Karpas-422 (cell line): Measurements from ENCODE around the gene MRPL2. TPM values are rescaled to one million over a fixed set of nuclear protein-coding genes. Genes with fewer than 3 reads are reported as not detected.
"Not testable (repeated sequence)": the region's sequence is repeated elsewhere in the genome, so short reads cannot be mapped to it uniquely, and the experiment has no call there.

Experiments used
- DNase-seq: peaks from one replicate; pipeline ENCODE4 v3.0.0-alpha.2; 2015
- H2AFZ ChIP-seq: fragments of 200-600 bp; sonication (generic); 2 replicates; pipeline ENCODE4 v1.6.1; 2014; ENCODE audit warnings: antibody characterized with exemption, low read length, mixed read lengths
- H3K27ac ChIP-seq: fragments of 200-600 bp; sonication (generic); 2 replicates; pipeline ENCODE4 v1.5.1; 2014; ENCODE audit warnings: mild to moderate bottlenecking, low read length, moderate library complexity
- H3K27me3 ChIP-seq: fragments of 200-600 bp; sonication (generic); 2 replicates; pipeline ENCODE4 v1.6.1; 2014; ENCODE audit warnings: low read length, mixed read lengths
- H3K36me3 ChIP-seq: fragments of 200-600 bp; sonication (generic); 2 replicates; pipeline ENCODE4 v1.6.1; 2014; ENCODE audit warnings: low read length, mixed read lengths; ENCODE audit not compliant: insufficient read depth
- H3K4me1 ChIP-seq: fragments of 200-600 bp; sonication (generic); 2 replicates; pipeline ENCODE4 v1.6.1; 2014; ENCODE audit warnings: mild to moderate bottlenecking, low read length, mixed read lengths
- H3K4me2 ChIP-seq: fragments of 200-600 bp; sonication (generic); 2 replicates; pipeline ENCODE4 v1.6.1; 2014; ENCODE audit warnings: low read length, low read depth, mild to moderate bottlenecking; ENCODE audit not compliant: poor library complexity, severe bottlenecking
- H3K4me3 ChIP-seq: fragments of 200-600 bp; sonication (generic); 2 replicates; pipeline ENCODE4 v1.5.1; 2014; ENCODE audit warnings: mild to moderate bottlenecking, antibody characterized with exemption, low read length, mixed read lengths
- H3K79me2 ChIP-seq: fragments of 200-600 bp; sonication (generic); 2 replicates; pipeline ENCODE4 v1.6.1; 2014; ENCODE audit warnings: mild to moderate bottlenecking, low read length, mixed read lengths
- H3K9ac ChIP-seq: fragments of 200-600 bp; sonication (generic); 2 replicates; pipeline ENCODE4 v1.6.0; 2014; ENCODE audit warnings: low read length
- H3K9me2 ChIP-seq: fragments of 200-600 bp; sonication (generic), shearing (Covaris generic); replicated peaks from 2 replicates; pipeline ENCODE4 v1.6.0; 2014; ENCODE audit warnings: mild to moderate bottlenecking, low read length, moderate library complexity; ENCODE audit not compliant: insufficient read depth
- H3K9me3 ChIP-seq: fragments of 300-700, 200-600 bp; sonication (generic); 2 replicates; pipeline ENCODE4 v1.6.1; 2014; ENCODE audit warnings: low read length, mixed read lengths
- H4K20me1 ChIP-seq: fragments of 200-600 bp; sonication (generic); 2 replicates; pipeline ENCODE4 v1.6.1; 2014; ENCODE audit warnings: mild to moderate bottlenecking, antibody characterized with exemption, low read length, low read depth; ENCODE audit not compliant: insufficient read depth
- total RNA-seq: library from RNA; depleted of rRNA; stranded (reverse); fragments of >200 nt; shearing (Covaris generic); gene quantifications from 2 replicates; pipeline ENCODE4 v1.2.3, GENCODE V29; 2014; ENCODE audit warnings: low replicate concordance

Gene MRPL2
- total RNA-seq, 1 experiment from 2014 or later, result 21.3 TPM

DNA sequence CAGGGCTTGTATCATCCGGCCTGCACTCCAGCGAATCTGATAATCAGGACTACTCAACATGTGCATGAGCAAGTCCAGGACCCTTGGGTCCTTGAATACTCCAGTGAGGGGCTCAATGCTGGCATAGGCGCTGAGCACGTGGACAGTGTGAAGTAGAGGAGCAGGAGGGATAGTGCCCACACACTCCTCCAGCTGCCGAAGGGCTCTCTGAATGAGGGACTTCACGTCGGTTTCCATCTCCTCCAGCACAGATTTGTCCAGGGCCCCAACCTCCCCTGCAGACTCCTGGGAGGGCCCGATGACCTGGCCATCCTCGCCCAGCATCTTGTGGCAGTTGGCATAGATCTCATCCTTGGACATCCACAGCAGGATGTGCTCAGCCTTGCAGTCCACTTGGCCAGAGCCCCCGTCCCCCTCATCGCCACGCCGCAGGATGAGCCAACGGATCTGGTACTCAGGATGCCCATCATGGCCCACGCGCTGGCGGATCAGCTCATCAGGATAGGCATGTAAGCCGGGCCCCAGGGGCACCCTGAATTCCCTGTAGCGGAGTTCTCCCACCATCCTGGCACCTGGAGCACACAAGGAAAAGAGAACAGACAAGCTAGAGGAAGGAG is 6.9 kb downstream of the MRPL2 start:
- Histone ChIP-seq H3K79me2 (peaks cover 21% of the 10 kb centered on the region), H2AFZ (no peak overlapping the region), H4K20me1 (no peaks in the 10 kb centered on the region), H3K9ac (peak overlapping the region; percentile 98), H3K9me2 (no peaks in the 10 kb centered on the region), H3K27ac (no peak overlapping the region; the same call in 1 of the 2 replicates), H3K4me1 (peaks cover 26% of the 10 kb centered on the region), H3K4me2 (peak overlapping the region; percentile 100), H3K36me3 (peaks cover 13% of the 10 kb centered on the region; the same call in 1 of the 2 replicates), H3K27me3 (no peaks in the 10 kb centered on the region), H3K4me3 (peak overlapping the region; percentile 99), H3K9me3 (no peaks in the 10 kb centered on the region)
- DNase-seq, result no peak

DNA sequence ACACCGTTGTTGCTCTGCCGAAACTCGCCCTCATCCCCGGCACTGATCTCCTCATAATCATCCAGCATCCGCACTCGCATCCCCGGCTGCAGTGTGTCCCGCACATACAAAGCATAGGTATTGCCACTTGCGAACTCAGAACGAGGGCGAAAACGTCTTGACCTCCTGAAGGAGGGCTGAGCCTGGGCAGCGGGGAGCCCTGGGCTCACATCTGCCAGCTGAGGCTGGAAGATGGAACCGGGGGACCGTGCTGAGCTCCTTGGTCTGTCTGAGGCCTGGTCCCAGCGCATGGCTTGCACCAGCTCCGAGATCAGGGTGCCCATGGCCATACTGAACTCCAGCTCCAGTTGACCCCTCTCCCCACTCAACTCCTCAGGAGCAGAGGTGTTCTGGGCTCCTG is 8.3 kb downstream of the MRPL2 start:
- no peaks in the 10 kb centered on the region for H3K27me3 ChIP-seq
- H3K4me3 ChIP-seq, result no peak overlapping the region
- H3K9ac ChIP-seq, result no peak overlapping the region
- peaks cover 21% of the 10 kb centered on the region for H3K79me2 ChIP-seq
- H3K27ac ChIP-seq, result no peak overlapping the region
- peaks cover 26% of the 10 kb centered on the region for H3K4me1 ChIP-seq
- H3K4me2 ChIP-seq, result no peak overlapping the region
- H3K9me3 ChIP-seq, result no peaks in the 10 kb centered on the region
- H3K36me3 ChIP-seq, result peaks cover 11% of the 10 kb centered on the region; the same call in 1 of the 2 replicates
- H2AFZ ChIP-seq, result no peak overlapping the region
- no peaks in the 10 kb centered on the region for H3K9me2 ChIP-seq
- H4K20me1 ChIP-seq, result no peaks in the 10 kb centered on the region
- DNase-seq, result no peak

DNA sequence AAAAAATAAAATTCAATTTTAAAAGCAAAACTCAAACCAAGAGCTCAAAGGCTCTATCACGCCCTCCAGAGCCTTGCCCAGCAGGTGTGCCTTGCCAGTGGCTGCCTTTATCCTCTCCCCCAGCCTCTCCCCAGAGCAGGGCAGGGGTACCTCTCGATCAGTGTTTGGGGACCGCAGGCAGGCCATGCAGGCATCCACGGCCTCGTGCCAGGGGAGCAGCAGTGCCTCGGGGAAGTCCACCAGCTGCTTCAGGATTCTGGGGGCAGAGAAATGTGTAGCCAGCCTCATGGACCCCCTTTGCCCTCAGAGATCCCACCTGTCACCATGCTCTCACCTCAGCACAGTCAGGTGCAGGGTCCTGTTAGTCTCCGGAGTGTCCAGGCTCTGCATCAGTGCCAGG is 11.2 kb downstream of the MRPL2 start:
- Histone ChIP-seq H3K36me3 (peaks cover 9% of the 10 kb centered on the region; the same call in 1 of the 2 replicates), H3K4me3 (no peak overlapping the region), H3K27ac (no peak overlapping the region), H3K4me2 (no peak overlapping the region), H3K4me1 (peaks cover 18% of the 10 kb centered on the region), H3K79me2 (peaks cover 16% of the 10 kb centered on the region), H3K9ac (no peak overlapping the region), H4K20me1 (no peaks in the 10 kb centered on the region), H3K9me3 (no peaks in the 10 kb centered on the region), H3K9me2 (no peaks in the 10 kb centered on the region), H3K27me3 (no peaks in the 10 kb centered on the region), H2AFZ (no peak overlapping the region)
- DNase-seq, result no peak

GRCh38 chr6:43045371-43045930 is 13.8 kb downstream of the MRPL2 start:
- no peak overlapping the region for H3K9ac ChIP-seq
- H3K27me3 ChIP-seq, result no peaks in the 10 kb centered on the region
- H3K4me3 ChIP-seq, result no peak overlapping the region
- H3K9me2 ChIP-seq, result no peaks in the 10 kb centered on the region
- H2AFZ ChIP-seq, result no peak overlapping the region
- no peaks in the 10 kb centered on the region for H3K9me3 ChIP-seq
- DNase-seq, result no peak
- H3K79me2 ChIP-seq, result no peaks in the 10 kb centered on the region
- H3K4me2 ChIP-seq, result no peak overlapping the region
- H3K4me1 ChIP-seq, result no peaks in the 10 kb centered on the region
- no peaks in the 10 kb centered on the region for H4K20me1 ChIP-seq
- H3K27ac ChIP-seq, result no peak overlapping the region
- H3K36me3 ChIP-seq, result peaks cover 12% of the 10 kb centered on the region; the same call in 1 of the 2 replicates

- Histone ChIP-seq H4K20me1 (no peaks in the 10 kb centered on the region), H3K4me3 (no peak overlapping the region), H3K4me2 (no peak overlapping the region), H3K79me2 (no peaks in the 10 kb centered on the region), H3K27me3 (no peaks in the 10 kb centered on the region), H3K36me3 (peaks cover 7% of the 10 kb centered on the region; the same call in 1 of the 2 replicates), H3K9me2 (no peaks in the 10 kb centered on the region), H3K9ac (no peak overlapping the region), H2AFZ (no peak overlapping the region), H3K27ac (no peak overlapping the region), H3K4me1 (no peaks in the 10 kb centered on the region), H3K9me3 (no peaks in the 10 kb centered on the region)
- peak; percentile 35 for DNase-seq
These were observed 15.9 kb downstream of the MRPL2 start for GRCh38 chr6:43043310-43043709.

DNA sequence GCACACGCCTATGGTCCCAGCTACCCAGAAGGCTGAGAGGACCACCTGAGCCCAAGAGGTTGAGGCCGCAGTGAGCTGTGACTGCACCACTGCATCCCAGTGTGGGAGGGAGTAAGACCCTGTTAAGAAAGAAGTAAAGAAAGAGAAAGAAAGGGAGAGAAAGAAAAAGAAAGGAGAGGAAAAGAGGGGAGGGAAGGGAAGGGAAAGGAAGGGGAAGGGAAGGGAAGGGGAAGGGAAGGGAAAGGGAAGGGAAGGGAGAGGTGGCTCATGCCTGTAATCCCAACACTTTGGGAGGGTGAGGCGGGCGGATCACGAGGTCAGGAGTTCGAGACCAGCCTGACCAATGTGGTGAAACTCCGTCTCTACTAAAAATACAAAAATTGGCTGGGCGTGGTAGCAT is 17.8 kb downstream of the MRPL2 start:
- H3K9ac ChIP-seq, DNase-seq, H2AFZ ChIP-seq, H3K36me3 ChIP-seq, H3K27me3 ChIP-seq, H4K20me1 ChIP-seq, H3K4me3 ChIP-seq, H3K9me2 ChIP-seq, H3K79me2 ChIP-seq, H3K4me2 ChIP-seq, H3K27ac ChIP-seq, H3K9me3 ChIP-seq, H3K4me1 ChIP-seq: not testable (repeated sequence)

- Histone ChIP-seq H2AFZ (no peak overlapping the region), H3K9me2 (no peaks in the 10 kb centered on the region), H3K79me2 (no peaks in the 10 kb centered on the region), H3K9me3 (no peaks in the 10 kb centered on the region), H3K4me1 (no peaks in the 10 kb centered on the region), H3K4me3 (no peak overlapping the region), H3K4me2 (no peak overlapping the region), H3K36me3 (0 out of 2 replicates have a peak, but pooled peaks cover 4% of the 10 kb centered on the region), H3K27me3 (no peaks in the 10 kb centered on the region), H3K9ac (no peak overlapping the region), H3K27ac (no peak overlapping the region), H4K20me1 (no peaks in the 10 kb centered on the region)
- no peak for DNase-seq
These were observed 18.5 kb downstream of the MRPL2 start for GRCh38 chr6:43040542-43041257.

- H3K9me2 ChIP-seq, result no peaks in the 10 kb centered on the region
- no peak overlapping the region for H3K9ac ChIP-seq
- no peaks in the 10 kb centered on the region for H3K79me2 ChIP-seq
These were observed 20.5 kb downstream of the MRPL2 start for GRCh38 chr6:43038727-43039126.

More at GRCh38 chr6:43038727-43039126, 20.5 kb downstream of the MRPL2 start:
- H3K4me2 ChIP-seq, result no peak overlapping the region
- no peak overlapping the region for H2AFZ ChIP-seq
- H3K9me3 ChIP-seq, result no peaks in the 10 kb centered on the region
- H3K27ac ChIP-seq, result no peak overlapping the region
- no peaks in the 10 kb centered on the region for H4K20me1 ChIP-seq
- no peak overlapping the region for H3K4me3 ChIP-seq
- H3K4me1 ChIP-seq, result no peaks in the 10 kb centered on the region
- no peaks in the 10 kb centered on the region for H3K27me3 ChIP-seq
- DNase-seq, result no peak
- H3K36me3 ChIP-seq, result peaks cover 8% of the 10 kb centered on the region; the same call in 1 of the 2 replicates
